AG09309 (cell line): ENCODE results near the gene LMNTD2.

ENCODE experiments used
- DNase-seq: peaks from one replicate; pipeline ENCODE4 v3.0.0-alpha.2; 2010; ENCODE audit warnings: low read depth
- H3K4me3 ChIP-seq: 2 replicates; pipeline ENCODE4 v1.5.1; 2011; ENCODE audit warnings: mild to moderate bottlenecking, low read depth, low read length, moderate library complexity; ENCODE audit not compliant: control insufficient read depth
- CTCF ChIP-seq: IDR thresholded peaks from 2 replicates; pipeline ENCODE4 v1.5.1; 2011; ENCODE audit warnings: mild to moderate bottlenecking, low read depth, low read length, inconsistent platforms; ENCODE audit not compliant: insufficient read depth, control insufficient read depth; ENCODE audit errors: missing control alignments

The LMNTD2 gene

DNA sequence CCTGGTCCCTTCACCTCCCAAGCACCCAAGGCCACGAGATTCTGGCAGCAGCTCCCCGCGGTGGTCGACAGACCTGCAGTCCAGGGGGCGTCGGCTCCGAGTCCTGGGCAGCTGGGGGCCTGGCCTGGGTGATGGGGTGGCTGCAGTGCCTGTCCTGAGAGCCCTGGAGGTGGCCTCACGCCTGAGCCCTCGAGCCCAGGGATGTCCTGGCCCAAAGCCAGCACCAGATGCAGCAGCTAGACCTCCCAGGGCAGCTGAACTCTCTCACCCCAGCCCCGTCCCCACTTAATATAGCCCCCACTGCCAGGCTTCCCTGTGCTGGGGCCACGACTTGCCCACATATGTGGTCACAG lies 6.6 kb downstream of the LMNTD2 start:
- DNase-seq: no peak
- H3K4me3 ChIP-seq: no peak overlapping the region
- TF ChIP-seq CTCF: no peak

GRCh38 chr11:553083-553987 lies 7.2 kb downstream of the LMNTD2 start:
- no peak overlapping the region for H3K4me3 ChIP-seq
- no peak for TF ChIP-seq CTCF
- DNase-seq: no peak

DNA sequence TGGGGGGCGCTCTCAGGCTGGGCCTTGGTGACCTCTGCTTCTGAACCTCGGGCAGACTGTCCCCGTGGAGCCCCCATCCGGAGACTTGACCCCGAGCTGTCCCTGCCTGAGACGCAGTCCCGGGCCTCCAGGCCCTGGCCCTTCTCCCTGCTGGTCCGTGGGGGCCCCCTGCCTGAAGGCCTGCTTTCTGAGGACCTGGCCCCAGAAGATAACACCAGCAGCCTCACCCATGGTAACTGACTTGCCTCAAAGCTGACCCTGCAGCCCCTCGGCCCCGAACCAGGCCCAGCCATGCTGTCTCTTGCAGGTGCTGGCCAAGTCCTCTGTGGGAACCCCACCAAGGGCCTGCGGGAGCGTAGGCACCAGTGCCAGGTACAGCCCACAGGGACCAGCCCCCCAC lies 8.9 kb downstream of the LMNTD2 start:
- DNase-seq: no peak
- TF ChIP-seq CTCF: no peak

DNA sequence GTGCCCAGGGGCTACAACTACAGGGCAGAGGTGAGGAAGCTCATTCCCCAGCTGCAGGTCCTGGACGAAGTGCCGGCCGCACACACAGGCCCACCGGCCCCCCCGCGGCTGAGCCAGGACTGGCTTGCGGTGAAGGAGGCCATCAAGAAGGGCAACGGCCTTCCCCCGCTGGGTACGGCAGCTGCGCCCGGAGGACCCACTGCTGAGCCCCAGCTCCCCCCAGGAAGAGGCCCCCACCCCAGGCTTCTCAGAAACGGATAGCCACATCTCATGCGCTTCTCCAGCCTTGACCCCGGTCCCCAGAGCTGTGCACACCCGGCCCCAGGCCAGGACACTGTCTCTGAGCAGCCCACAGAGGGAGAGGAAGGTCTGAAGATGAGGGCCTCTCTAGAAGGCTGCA lies 9.4 kb downstream of the LMNTD2 start:
- TF ChIP-seq CTCF: no peak
- no peak for DNase-seq
- H3K4me3 ChIP-seq: no peak overlapping the region

More for the DNA sequence above, 8.9 kb downstream of the LMNTD2 start:
- no peak overlapping the region for H3K4me3 ChIP-seq

- H3K4me3 ChIP-seq: no peak overlapping the region
- no peak for TF ChIP-seq CTCF
- DNase-seq: no peak
Observed at GRCh38 chr11:550746-551085, 9.8 kb downstream of the LMNTD2 start.

DNA sequence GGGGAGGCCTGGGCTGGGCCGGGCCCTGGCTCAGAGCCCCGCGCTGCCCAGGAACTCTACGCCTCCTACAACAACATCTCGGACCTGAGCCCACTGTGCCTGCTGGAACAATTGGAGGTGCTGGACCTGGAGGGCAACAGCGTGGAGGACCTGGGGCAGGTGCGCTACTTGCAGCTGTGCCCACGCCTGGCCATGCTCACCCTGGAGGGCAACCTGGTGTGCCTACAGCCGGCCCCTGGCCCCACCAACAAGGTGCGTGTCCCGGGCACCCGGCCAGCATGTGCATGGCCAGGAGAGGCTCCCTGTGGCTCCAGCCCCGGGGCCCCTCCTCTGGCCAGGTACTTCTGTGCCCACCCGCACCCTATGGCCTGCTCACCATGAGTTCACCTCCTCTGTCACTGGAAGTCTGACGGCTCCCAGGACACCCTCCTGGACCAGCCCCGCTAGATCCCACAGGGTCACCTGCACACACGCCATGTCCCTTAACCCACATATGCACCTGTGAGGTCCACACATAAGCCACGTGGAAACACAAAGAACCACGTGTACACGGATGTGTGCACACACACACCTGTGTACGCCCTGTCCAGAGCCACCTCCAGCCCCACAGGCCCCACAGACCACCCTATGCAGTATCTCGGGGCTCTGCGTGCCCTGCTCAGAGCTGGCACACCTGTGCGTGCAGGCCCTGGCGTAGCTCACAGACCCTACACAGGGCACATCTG lies 10.4 kb downstream of the LMNTD2 start:
- no peak for TF ChIP-seq CTCF
- no peak for DNase-seq
- no peak overlapping the region for H3K4me3 ChIP-seq
